IMR-90 (cell line): ENCODE data around the gene AANAT. TPM values are rescaled to one million over a fixed set of nuclear protein-coding genes. Genes with fewer than 3 reads are reported as not detected.

Source experiments
- ATAC-seq: fragments of 200-7000 bp; cut with Tn5 transposase; 2 replicates; pipeline ENCODE4 v1.9.1; 2020; ENCODE audit warnings: low read depth, mild to moderate bottlenecking, moderate library complexity
- BruUV-seq: library from RNA; stranded (reverse); fragments of 400-500 nt; replicated peaks from 2 replicates; lab custom pipeline; 2021; lab: Mats Ljungman, UMichigan
- CTCF ChIA-PET: fragments of 300-600 bp; formaldehyde crosslinking; extraction: SDS; loops from one replicate; lab custom pipeline; 2021; ENCODE audit warnings: antibody characterized with exemption; lab: Yijun Ruan, JAX
- POLR2A ChIA-PET: fragments of 300-600 bp; sonication (Branson Sonifier 250); formaldehyde crosslinking; loops from one replicate; lab custom pipeline; 2022; ENCODE audit warnings: antibody characterized with exemption; ENCODE audit not compliant: unreplicated experiment; lab: Charles Lee
- DNase-seq: peaks from one replicate; pipeline ENCODE4 v3.0.0; 2013
- H2AFZ ChIP-seq: replicated peaks from 2 replicates; pipeline ENCODE3; 2013; ENCODE audit warnings: low read length, mild to moderate bottlenecking; ENCODE audit not compliant: poor library complexity
- H2AK5ac ChIP-seq: 2 replicates; pipeline ENCODE4 v1.6.1; 2013; ENCODE audit warnings: low read depth, low read length, inconsistent platforms
- H2AK9ac ChIP-seq: replicated peaks from 2 replicates; pipeline ENCODE3; 2013; ENCODE audit warnings: mild to moderate bottlenecking, low read depth, low read length, moderate library complexity; ENCODE audit not compliant: poor library complexity
- H2BK120ac ChIP-seq: 2 replicates; pipeline ENCODE4 v1.6.1; 2013; ENCODE audit warnings: low read depth, low read length, inconsistent platforms
- H2BK15ac ChIP-seq: 3 replicates; pipeline ENCODE4 v1.6.1; 2013; ENCODE audit warnings: low read depth, low read length, inconsistent platforms
- H2BK20ac ChIP-seq: 2 replicates; pipeline ENCODE4 v1.6.1; 2013; ENCODE audit warnings: low read depth, mild to moderate bottlenecking, inconsistent platforms, low read length, moderate library complexity
- H2BK5ac ChIP-seq: 2 replicates; pipeline ENCODE4 v1.6.1; 2013; ENCODE audit warnings: mild to moderate bottlenecking, low read depth, low read length, inconsistent platforms; ENCODE audit not compliant: poor library complexity, severe bottlenecking
- H3K14ac ChIP-seq: replicated peaks from 2 replicates; pipeline ENCODE4 v1.6.1; 2013; ENCODE audit warnings: low read depth, low read length, inconsistent platforms
- H3K18ac ChIP-seq: 2 replicates; pipeline ENCODE4 v1.6.1; 2013; ENCODE audit warnings: low read depth, low read length, control low read depth
- H3K23ac ChIP-seq: 2 replicates; pipeline ENCODE4 v1.6.1; 2013; ENCODE audit warnings: low read depth, low read length, inconsistent platforms
- H3K27ac ChIP-seq: 2 replicates; pipeline ENCODE4 v1.5.1; 2013; ENCODE audit warnings: mild to moderate bottlenecking, control low read depth, low read length; ENCODE audit not compliant: insufficient read depth
- H3K27me3 ChIP-seq: 2 replicates; pipeline ENCODE4 v1.6.1; 2013; ENCODE audit warnings: low read length; ENCODE audit not compliant: control insufficient read depth, insufficient read depth
- H3K36me3 ChIP-seq: 2 replicates; pipeline ENCODE4 v1.6.1; 2013; ENCODE audit warnings: low read length, mixed read lengths; ENCODE audit not compliant: control insufficient read depth, insufficient read depth
- H3K4ac ChIP-seq: 2 replicates; pipeline ENCODE4 v1.6.1; 2013; ENCODE audit warnings: low read depth, low read length, inconsistent platforms
- H3K4me1 ChIP-seq: 2 replicates; pipeline ENCODE4 v1.6.1; 2013; ENCODE audit warnings: low read length, mixed read lengths; ENCODE audit not compliant: control insufficient read depth, insufficient read depth
- H3K4me2 ChIP-seq: 2 replicates; pipeline ENCODE4 v1.6.1; 2013; ENCODE audit warnings: low read depth, mild to moderate bottlenecking, control low read depth, low read length, moderate library complexity
- H3K4me3 ChIP-seq: 2 replicates; pipeline ENCODE4 v1.5.1; 2013; ENCODE audit warnings: low read depth, mild to moderate bottlenecking, control low read depth, low read length, moderate library complexity; ENCODE audit not compliant: insufficient read depth
- H3K56ac ChIP-seq: 2 replicates; pipeline ENCODE4 v1.6.1; 2013; ENCODE audit warnings: low read length, inconsistent platforms; ENCODE audit not compliant: insufficient read depth; ENCODE audit errors: extremely low read depth
- H3K79me1 ChIP-seq, 2 experiments: 2 replicates each; pipeline ENCODE4 v1.6.1; 2013; ENCODE audit warnings: low read length in 2 of 2, inconsistent platforms in 1 of 2, low read depth in 1 of 2
- H3K9ac ChIP-seq: 2 replicates; pipeline ENCODE4 v1.6.1; 2013; ENCODE audit warnings: low read depth, low read length, control low read depth
- H3K9me1 ChIP-seq: 2 replicates; pipeline ENCODE4 v1.6.1; 2013; ENCODE audit warnings: low read length, inconsistent platforms; ENCODE audit not compliant: insufficient read depth
- H3K9me3 ChIP-seq: 2 replicates; pipeline ENCODE4 v1.6.1; 2013; ENCODE audit warnings: low read length; ENCODE audit not compliant: control insufficient read depth, insufficient read depth
- H4K20me1 ChIP-seq: 2 replicates; pipeline ENCODE4 v1.6.1; 2013; ENCODE audit warnings: low read length, inconsistent platforms; ENCODE audit not compliant: insufficient read depth
- H4K5ac ChIP-seq: 2 replicates; pipeline ENCODE4 v1.6.1; 2013; ENCODE audit warnings: mild to moderate bottlenecking, low read depth, low read length, control low read depth
- H4K8ac ChIP-seq, 2 experiments: 2 replicates each; pipeline ENCODE4 v1.6.1; 2013; ENCODE audit warnings: low read depth in 2 of 2, low read length in 2 of 2, control low read depth in 1 of 2, inconsistent platforms in 1 of 2
- H4K91ac ChIP-seq: 2 replicates; pipeline ENCODE4 v1.6.1; 2013; ENCODE audit warnings: low read depth, low read length, inconsistent platforms; ENCODE audit not compliant: insufficient read depth
- BHLHE40 ChIP-seq: fragments of 150-350 bp; IDR thresholded peaks from 2 replicates; pipeline ENCODE4 v1.6.1; 2016; ENCODE audit warnings: mild to moderate bottlenecking, low read depth, low read length
- CTCF ChIP-seq: conservative IDR thresholded peaks from 2 replicates; pipeline ENCODE4 v1.5.1; 2012; ENCODE audit warnings: mild to moderate bottlenecking, low read depth, low read length, improper control_type of control experiment
- FOS ChIP-seq: fragments of 150-350 bp; IDR thresholded peaks from 2 replicates; pipeline ENCODE4 v1.6.1; 2016; ENCODE audit warnings: low read depth, low read length
- MAFK ChIP-seq: IDR thresholded peaks from 2 replicates; pipeline ENCODE4 v1.6.1; 2012; ENCODE audit warnings: low read depth, low read length, improper control_type of control experiment
- MAZ ChIP-seq: IDR thresholded peaks from 2 replicates; pipeline ENCODE4 v1.6.1; 2012; ENCODE audit warnings: low read depth, mild to moderate bottlenecking, low read length, improper control_type of control experiment, moderate library complexity, borderline replicate concordance
- MXI1 ChIP-seq: IDR thresholded peaks from 2 replicates; pipeline ENCODE4 v1.6.1; 2012; ENCODE audit warnings: low read depth, mild to moderate bottlenecking, low read length, moderate library complexity, borderline replicate concordance
- NFE2L2 ChIP-seq: fragments of 150-350 bp; IDR thresholded peaks from 2 replicates; pipeline ENCODE4 v1.6.1; 2016; ENCODE audit warnings: low read depth, mild to moderate bottlenecking, low read length
- POLR2A ChIP-seq: IDR thresholded peaks from 2 replicates; pipeline ENCODE4 v1.6.1; 2012; ENCODE audit warnings: mild to moderate bottlenecking, low read depth, low read length
- RCOR1 ChIP-seq: IDR thresholded peaks from 2 replicates; pipeline ENCODE4 v1.6.1; 2012; ENCODE audit warnings: mild to moderate bottlenecking, low read length, improper control_type of control experiment; ENCODE audit not compliant: insufficient replicate concordance
- RFX5 ChIP-seq: IDR thresholded peaks from 2 replicates; pipeline ENCODE4 v1.8.0; 2012; ENCODE audit warnings: low read depth, mild to moderate bottlenecking, low read length, moderate library complexity
- USF2 ChIP-seq: fragments of 150-350 bp; IDR thresholded peaks from 2 replicates; pipeline ENCODE4 v1.6.1; 2017; ENCODE audit warnings: mild to moderate bottlenecking, antibody characterized with exemption, low read length, low read depth
- WGBS, 2 experiments: methylation state at CpG; one replicate each; pipeline versions ENCODE4 v1.1.5 to v1.1.7; 2013; ENCODE audit warnings: missing lambda C conversion rate in 2 of 2; ENCODE audit not compliant: insufficient read length in 1 of 2; ENCODE audit errors: extremely low coverage in 2 of 2; 5-methylcytosine and 5-hydroxymethylcytosine counted together
- dilution Hi-C: fragments of 300-500 bp; cut with HindIII; formaldehyde crosslinking; loops from one replicate; pipeline ENCODE4 v1.14.3; 2018; ENCODE audit warnings: low sequenced_read_pairs; ENCODE audit not compliant: unreplicated experiment
- in situ Hi-C: fragments of 300-500 bp; cut with MboI; formaldehyde crosslinking; loops from 3 replicates; pipeline ENCODE4 v1.14.3; 2019; ENCODE audit warnings: low sequenced_read_pairs, inconsistent platforms, mixed read lengths
- intact Hi-C: fragments of 100-400 bp; cut with micrococcal nuclease; formaldehyde crosslinking; loops from 2 replicates; pipeline ENCODE4 v1.10.0; 2022
- polyA plus RNA-seq, 3 experiments: library from polyadenylated mRNA; depleted of rRNA; stranded (reverse); fragments of >200 nt; gene quantifications; 2 replicates each; pipeline ENCODE4 v1.2.3, GENCODE V29; 2012; ENCODE audit warnings: low replicate concordance in 1 of 3
- total RNA-seq: library from RNA; depleted of rRNA; stranded (reverse); fragments of >200 nt; gene quantifications from 2 replicates; pipeline ENCODE4 v1.2.3, GENCODE V29; 2012

Gene AANAT
- total and polyA plus RNA-seq, 2 of the 4 experiments (the other 2 are of a cell fraction), result 0.21 TPM; not detected in 1

- 82% methylated on average over 6 of the region's 17 CpGs; no CpG with 5 or more reads in 1 of the 2 experiments for WGBS, 2 experiments
- no peak overlapping the region for H3K9ac ChIP-seq
- no peak overlapping the region for H3K27ac ChIP-seq
- H4K20me1 ChIP-seq, result no peaks in the 10 kb centered on the region
- no peaks in the 10 kb centered on the region for H3K9me3 ChIP-seq
- no peak overlapping the region for H3K4ac ChIP-seq
- no peak for TF ChIP-seq RCOR1
- no peak for TF ChIP-seq CTCF
- TF ChIP-seq FOS, result no peak
- no peak for TF ChIP-seq POLR2A
- TF ChIP-seq NFE2L2, result no peak
- no peak for TF ChIP-seq MAFK
- TF ChIP-seq MXI1, result no peak
- TF ChIP-seq BHLHE40, result no peak
- no peak for TF ChIP-seq RFX5
- no peak for TF ChIP-seq MAZ
- no peak for TF ChIP-seq USF2
- intact Hi-C loops (no loop called here), dilution Hi-C loops (no loop called here), in situ Hi-C loops (no loop called here)
- H2BK15ac ChIP-seq, result no peak overlapping the region
- H2AK5ac ChIP-seq, result peak overlapping the region; percentile 20; the same call in 1 of the 2 replicates
- no peak overlapping the region for H2AFZ ChIP-seq
- POLR2A ChIA-PET, result no interaction called here
- H3K4me1 ChIP-seq, result peaks cover 15% of the 10 kb centered on the region
- no peak overlapping the region for H2BK120ac ChIP-seq
- H3K4me2 ChIP-seq, result no peak overlapping the region
- H3K36me3 ChIP-seq, result no peaks in the 10 kb centered on the region
- no peaks in the 10 kb centered on the region; the same call in 1 of the 2 replicates for H3K9me1 ChIP-seq
- no peak overlapping the region for H4K8ac ChIP-seq
- H3K56ac ChIP-seq, result no peak overlapping the region
- H2BK20ac ChIP-seq, result no peak overlapping the region
- no peak overlapping the region for H3K23ac ChIP-seq
- no peak overlapping the region for H4K5ac ChIP-seq
- no TSS peak for BruUV-seq
- H3K14ac ChIP-seq, result no peak overlapping the region
- no peak overlapping the region for H2BK5ac ChIP-seq
- H3K79me1 ChIP-seq, result peaks cover 0 to 5% of the 10 kb centered on the region in 2 experiments; a peak in 2 of 4 replicates
- CTCF ChIA-PET, result no interaction called here
- DNase-seq (no peak), ATAC-seq (no peak)
- no peak overlapping the region for H3K18ac ChIP-seq
- peak overlapping the region; percentile 71 for H2AK9ac ChIP-seq
- no peak overlapping the region for H3K4me3 ChIP-seq
- no peaks in the 10 kb centered on the region for H3K27me3 ChIP-seq
- no peak overlapping the region; the same call in 1 of the 2 replicates for H4K91ac ChIP-seq
Observed at GRCh38 chr17:76491271-76492122, 24.1 kb downstream of the AANAT start.
